Stimulated activated CD8-positive, alpha-beta memory T cell treated with anti-CD3 and anti-CD28 coated beads, Interleukin-2, amount 100 ng/mL, for 1 hour (primary cell): ENCODE measurements around the gene PAMR1.
"Not testable (repeated sequence)": the region's sequence is repeated elsewhere in the genome, so short reads cannot be mapped to it uniquely, and the experiment has no call there.

Experiments
- DNase-seq, 2 donors: peaks; one replicate each; pipeline ENCODE4 v3.0.0-alpha.2; 2020; ENCODE audit warnings: low read depth in 2 of 2

PAMR1 gene

DNA sequence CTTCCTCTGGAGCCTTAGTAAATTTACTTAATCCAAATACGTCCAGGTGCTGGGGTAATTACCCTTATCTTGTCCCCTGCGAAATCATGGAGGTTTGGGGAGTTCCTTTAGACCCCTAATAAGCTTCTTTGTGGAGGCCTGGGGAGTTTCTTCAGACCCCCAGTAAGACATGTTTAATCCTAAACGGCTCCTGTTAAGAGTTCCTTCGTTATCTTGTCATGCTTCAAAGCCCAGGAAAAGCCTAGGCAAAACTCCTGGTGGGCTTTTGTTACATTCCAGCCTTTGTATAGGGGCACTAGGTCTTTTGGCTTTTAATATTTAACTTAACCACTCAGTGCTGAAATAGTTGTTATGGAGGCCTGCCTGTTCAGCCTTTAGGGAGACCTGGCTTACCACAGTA lies 18.1 kb upstream of the PAMR1 start:
- DNase-seq: no peak

DNA sequence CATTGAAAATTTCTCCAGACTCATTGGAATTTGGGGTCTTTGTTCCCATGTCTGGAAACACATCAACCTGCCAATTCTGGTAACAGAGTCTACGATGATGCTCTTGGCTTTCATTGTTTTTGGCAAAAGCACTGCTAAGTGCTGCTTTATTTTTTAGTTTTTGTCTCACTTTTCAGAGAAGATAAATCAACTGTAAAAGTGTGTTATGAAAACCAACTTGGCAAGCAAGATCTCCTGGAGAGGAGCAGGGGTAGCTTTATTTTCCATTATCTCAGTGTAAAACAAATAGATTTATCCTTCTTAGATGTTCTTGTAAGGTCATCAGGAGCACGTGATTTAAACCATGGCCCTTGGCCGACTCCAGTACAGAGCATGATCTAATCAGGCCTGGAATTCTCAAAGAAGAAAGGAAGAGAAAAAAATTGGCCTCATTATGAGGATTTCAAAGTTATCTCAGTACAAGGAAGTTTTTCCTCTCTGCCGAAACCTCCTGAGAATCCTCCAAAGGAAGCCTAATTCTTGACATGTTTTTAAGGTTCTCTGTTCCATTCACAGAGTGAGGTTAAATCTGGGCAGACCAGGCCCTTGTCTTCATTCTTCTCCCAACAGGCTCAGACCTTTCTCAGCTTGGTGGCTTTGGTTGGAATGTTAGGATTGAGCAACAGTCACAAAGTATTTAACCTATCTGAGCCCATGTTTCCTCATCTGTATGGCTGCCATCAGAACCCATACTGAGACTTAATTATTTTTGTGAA lies 16.4 kb upstream of the PAMR1 start:
- DNase-seq: no peak

DNA sequence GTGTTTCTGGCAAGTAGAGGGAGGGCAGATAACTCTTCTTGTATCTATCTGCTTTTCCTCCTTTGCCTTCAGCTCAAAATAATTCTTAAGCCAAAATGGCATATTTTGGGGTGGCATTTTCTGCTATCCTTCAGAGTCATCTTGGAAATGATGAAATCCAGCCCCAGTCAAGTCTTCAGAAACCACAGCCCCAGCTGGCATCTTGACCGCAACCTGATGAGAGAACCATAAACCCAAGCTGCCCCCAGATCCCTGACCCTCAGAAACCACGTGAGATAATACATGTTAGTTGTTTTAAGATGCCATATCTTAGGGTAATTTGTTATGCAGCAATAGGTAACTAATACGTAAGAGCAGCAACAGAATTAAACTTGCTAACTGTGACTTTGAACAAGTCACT lies 15.1 kb upstream of the PAMR1 start:
- DNase-seq: no peak

DNA sequence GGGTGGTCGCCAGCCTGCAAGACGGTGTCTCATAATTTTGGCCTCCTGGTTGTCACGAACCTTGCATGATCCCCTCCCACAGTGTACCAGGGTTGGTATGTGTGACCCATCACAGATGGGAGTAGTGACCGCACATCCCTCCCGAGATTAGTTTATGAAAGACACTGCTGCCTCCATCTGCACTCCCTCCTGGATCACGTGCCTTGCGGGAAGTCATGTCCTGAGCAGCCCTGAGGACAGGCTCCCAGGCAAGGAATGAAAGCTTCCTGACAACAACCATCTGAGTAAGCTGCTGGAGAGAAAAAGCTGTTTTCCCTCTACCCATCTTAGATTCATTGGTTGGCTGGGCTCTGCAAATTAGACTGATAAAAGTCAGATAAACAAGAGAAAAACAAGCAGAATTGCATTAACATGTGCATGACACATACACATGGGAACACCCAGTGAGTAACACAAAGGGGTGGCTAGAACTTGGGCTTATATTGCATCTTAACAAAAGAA lies 14.4 kb upstream of the PAMR1 start:
- DNase-seq: no peak

DNA sequence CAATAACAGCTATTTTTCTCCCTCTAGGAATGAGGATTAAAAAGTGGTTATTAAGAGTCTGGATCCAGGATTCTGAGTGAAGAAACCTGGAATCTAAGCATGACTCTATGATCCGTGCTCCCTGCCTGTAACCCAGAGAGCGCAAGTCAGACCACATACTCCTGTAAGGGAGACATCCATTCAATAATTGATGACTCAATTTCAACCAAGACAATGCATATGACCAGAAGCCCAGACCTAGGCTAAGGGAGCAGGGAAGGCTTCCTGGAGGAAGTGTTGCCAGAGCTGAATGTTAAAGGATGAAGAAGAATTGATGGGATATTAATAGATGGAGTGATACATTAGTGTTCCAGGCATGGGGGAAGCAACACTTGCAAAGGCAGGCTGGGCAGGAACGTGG lies 13.8 kb upstream of the PAMR1 start:
- DNase-seq: no peak

DNA sequence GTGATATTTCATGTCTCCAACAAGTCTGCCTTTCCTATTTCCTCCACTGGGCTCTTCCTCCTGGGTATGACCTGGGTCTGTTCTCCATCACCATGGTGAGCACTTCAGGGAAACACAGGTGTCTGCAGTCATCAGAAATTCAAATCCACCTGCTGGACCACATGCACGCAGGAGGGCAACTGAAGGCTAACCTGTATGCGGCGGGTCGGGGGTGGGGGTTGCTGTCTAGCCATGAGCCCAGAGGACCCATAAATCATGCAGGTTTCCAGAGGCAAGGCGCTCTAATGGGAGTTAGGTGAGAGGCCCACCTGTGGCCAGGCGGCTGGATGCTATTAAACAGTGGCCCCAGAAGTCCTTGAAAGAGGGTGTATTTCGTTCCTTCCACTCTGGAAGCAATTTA lies 11.1 kb upstream of the PAMR1 start:
- no peak for DNase-seq

DNA sequence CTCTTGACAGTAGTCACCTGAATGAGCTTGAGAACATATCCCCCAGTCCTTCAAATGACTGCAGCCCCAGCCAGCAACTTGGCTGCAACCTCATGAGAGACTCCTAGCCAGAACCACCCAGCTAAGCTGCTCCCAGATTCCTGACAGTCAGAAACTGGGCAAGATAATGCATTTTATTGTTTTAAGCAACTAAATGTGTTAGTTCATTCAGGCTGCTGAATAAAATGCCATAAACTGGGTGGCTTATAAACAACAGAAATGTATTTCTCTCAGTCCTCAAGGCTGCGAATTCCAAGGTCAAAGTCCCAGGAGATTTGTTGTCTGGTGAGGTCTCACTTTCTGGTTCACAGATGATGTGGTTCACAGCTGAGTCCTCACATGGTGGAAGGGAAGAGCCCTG lies 5.8 kb upstream of the PAMR1 start:
- DNase-seq: no peak

DNA sequence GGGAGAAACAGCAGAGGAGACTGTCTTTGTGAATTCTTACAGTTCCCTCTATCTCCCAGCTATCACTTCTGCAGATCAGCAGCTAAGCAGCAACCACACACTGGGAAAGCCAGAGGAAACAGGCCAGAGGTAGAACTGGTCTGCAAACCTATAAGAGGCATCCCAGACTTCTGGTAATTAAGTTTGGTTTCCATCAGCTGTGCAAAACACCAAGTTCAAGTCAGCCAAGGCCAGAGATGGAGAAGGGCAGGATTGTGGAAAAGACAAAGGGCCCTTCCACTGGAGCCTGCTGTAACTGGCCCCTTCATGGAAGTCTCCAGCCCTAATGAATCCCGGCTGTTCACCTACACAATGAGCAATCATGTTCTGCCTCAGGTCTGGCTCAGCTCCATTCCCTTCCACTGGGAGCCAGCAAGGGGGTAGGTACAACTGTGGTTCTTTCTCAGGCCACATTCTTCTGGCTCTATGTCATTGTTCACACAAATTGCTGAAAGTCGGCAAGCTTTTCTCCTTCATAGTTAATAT lies 4.6 kb upstream of the PAMR1 start:
- DNase-seq: no peak

DNA sequence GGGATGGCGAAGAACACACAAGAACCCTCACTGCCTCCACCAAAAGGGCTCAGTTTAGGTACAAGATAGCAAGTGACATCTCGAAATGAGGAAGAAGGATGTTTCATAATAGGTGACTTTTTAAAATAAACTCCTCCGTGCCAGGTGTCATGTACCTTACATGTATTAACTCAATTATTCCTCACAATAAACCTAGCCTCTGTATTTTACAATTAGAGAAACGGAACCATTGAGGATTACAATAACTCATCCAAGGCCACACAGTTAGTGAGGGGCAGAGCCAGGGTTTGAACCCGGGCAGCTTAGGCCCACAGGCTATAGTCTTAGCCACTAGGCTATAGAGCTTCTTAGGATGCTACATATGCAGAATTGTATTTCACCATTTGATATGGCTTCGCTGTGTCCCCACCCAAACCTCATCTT lies 965 bp upstream of the PAMR1 start:
- no peak for DNase-seq

DNA sequence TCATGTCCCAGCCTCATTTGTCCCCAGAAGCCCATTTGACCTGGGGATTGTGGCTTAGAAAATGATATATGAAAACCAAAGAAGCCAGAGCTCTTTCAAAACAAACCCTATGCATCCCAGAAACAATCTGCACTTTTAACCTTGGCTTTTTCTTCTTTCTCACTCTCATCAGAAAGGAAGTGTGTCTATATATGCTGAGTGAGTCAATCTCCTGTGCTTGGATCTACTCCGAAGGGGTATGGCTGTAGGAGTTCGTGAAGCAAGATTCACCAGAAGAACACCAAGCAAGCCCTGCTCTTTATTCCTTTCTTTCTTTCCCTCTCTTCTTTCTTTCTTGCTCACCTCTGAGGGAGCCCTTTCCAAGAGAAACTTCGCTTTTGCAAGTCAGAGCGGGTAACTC lies 636 bp downstream of the PAMR1 start:
- no peak for DNase-seq

DNA sequence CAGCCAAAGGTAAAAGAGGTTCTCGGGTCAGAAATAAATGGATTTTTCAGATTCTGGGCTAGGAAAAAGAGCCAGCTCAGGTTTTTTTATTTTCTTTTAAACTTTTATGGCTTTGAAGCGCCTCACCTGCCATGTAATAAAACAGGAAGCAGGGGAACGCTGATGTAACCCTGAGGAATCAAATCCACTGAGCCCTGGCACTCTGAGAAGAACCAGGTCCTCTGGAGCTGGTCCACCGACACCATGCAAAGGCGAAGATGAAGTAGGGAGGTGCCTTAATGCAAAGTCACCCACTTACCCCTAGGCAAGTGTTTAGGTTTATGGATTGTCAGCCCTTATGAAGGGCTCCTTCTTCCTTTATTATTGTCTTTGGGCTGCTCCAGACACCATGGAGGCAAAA lies 1.6 kb downstream of the PAMR1 start:
- DNase-seq: no peak

DNA sequence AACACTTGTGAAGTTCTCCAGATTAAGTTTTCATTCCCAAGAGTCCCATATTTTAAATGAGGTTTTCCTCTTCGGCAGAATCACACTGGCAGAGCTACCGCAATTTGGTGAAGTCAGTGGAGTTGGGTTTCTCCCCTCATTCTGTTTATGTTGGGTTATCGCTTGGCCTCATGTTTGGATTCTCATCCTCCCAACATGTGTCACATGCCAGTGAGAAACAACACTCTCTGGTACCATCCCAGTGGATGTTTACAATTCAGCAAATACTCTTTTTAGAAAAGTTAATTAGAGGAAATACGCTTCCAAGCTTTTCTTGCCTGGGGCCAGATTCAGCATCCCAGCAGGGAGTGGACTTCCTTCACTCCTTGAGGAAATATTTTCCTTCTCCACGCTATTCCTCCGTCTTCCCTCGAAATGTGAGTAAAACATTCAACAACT lies 2.1 kb downstream of the PAMR1 start:
- no peak for DNase-seq

DNA sequence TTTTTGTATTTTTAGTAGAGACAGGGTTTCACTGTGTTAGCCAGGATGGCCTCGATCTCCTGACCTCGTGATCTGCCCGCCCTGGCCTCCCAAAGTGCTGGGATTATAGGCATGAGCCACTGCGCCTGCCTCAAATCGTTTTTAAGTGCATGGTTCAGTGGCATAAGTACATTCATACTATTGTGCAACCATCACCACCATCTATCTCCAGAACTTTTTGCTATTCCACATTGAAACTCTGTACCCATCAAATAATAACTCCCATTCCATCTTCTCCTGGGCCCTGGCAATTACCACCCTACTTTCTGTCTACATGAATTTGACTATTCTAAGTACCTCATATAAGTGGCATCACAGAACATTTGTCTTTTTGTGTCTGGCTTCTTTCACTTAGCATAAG lies 3.3 kb downstream of the PAMR1 start:
- DNase-seq: not testable (repeated sequence)

DNA sequence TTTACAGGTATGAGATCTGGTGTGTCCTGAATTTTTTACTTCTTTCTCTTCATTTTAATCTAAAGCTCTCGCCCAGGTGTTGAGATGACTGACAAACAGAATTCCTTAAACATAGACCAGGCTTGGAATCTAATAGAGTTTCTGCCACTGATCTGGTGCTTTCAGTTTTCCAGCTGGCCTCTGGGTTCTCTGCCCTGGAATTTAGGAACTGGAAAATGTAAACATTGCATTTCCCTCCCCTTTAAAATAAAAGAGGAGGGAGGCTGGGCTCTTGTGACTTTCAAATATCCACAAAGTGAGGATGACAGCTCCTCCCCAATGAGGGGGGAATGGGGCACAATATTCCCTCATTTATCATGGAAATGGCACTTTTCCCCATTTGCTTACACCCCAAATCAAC lies 5.0 kb downstream of the PAMR1 start:
- DNase-seq: no peak

DNA sequence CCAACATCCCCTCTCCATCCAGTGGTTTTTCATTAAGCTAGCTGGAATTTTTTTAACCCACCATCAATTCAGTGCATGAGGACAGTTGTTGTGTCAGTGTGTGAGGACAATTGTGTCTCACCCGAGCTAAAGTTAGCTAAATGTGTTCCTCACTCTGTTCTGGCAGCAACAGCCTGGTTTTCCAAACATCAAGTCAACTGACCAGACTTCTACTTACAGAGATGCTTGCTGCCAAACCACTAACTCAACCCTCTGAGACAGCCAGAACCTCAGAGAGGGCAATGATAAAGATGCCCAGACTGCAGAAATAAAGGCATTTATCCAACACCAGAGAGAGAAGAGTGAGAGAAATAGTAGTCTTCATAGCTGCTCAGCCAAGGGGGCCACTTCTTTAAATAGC lies 6.7 kb downstream of the PAMR1 start:
- DNase-seq: no peak

DNA sequence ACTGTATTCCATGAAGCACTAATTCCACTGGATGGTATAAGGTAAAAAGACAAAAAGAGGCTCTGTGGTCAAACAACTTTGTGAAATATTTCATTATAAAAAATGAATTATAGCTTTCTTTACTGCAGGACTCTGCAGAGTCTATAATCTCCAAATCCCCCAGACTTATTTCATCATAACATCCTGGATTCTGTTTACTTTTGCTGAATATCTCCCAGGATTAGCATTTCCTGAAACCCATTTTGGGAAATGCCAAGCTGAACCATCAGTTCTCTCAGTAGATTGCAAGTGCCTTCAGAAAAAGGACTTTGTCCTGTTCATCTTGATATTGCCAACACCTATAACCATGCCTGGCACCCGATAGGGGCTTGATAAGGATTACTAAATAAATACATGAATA lies 7.9 kb downstream of the PAMR1 start:
- no peak for DNase-seq

DNA sequence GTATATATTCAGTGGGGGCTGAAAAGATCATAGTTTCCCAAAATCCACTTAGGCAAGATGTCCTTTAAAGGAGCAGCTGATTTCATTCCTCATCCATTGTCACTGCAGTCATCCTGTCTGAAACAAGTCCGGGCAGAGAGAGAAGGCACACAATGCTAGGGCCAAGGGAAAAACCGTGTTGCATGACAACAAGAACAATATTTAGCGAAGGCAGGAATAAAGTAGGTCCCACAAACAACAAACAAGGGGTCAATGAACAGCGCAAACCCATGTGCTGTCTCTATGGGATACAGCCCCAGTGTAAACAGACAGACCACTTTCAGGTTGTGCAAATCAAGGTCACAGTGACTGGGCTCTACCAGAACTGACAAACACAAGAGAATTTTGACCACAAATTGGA lies 9.0 kb downstream of the PAMR1 start:
- DNase-seq: no peak

DNA sequence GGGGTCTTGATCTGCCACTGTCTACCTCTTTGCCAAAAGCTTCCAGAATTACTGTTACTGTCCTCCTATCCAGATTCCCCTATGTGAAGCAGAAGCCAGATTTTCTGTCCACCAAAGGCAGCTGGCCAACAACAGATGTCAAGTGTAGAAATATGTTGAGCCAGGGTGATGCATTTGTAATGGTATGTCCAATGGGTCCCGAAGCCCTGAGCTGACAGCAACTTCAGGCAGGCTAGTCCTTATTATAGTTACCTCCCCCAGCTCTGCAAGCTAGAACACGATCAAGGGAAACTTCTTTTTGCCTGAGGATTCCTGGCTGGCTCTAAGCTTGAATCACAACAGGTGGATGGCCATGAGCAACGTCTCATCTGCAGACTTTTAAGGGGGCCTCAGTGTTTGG lies 10.2 kb downstream of the PAMR1 start:
- no peak for DNase-seq

DNA sequence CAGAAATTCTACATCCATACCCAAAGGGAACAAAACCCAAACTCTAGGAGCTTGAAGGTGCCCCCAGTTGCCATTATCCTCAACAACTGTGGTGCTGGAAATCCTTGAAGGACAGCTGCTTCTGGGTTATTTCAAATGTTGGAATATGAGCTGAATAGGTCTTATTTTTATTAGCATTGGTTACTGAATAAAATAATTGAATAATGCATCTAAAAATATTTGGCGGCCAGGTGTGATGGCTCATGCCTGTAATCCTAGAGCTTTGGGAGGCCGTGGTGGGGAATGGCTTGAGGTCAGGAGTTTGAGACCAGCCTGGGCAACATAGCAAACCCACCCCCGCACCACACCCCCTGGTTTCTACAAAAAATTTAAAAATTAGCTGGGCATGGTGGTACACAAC lies 10.9 kb downstream of the PAMR1 start:
- DNase-seq: no peak

DNA sequence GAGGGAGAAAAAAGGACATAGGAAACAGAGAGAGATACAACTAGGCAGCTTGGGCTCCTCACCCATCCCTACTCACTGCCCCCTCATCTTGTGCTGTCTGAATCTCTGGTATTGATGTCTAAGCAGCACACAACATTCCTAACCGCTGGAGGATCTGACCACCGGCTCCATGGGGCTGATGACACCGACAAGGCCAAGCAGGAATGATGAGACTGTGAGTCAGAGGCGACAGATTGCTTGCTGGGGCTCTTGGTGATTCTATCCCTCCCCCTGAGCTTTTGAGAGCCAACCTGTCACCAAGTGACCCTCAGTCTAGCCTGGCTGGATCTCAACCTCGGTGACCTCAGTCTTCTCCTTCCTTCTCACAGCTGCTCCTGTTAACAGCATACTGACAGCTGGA lies 13.8 kb downstream of the PAMR1 start:
- no peak for DNase-seq

DNA sequence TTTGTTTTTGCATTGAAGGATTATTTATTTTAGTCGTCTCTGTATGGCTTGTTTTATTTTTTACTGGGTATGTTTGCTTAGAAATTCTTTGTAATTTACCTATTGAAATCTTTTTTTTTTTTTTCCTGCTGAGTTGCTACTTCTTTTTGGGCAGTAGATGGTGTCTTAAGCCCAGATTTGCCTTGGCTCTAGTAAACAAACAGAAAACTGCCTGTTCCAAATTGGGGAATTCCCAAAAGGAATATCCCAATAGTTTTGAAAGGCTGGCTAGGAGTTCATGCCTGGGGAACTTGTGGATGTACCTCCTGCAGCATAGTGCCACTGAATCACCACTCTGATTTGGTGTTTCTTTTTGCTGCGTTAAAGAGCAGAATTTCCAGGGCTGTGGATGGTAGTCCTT lies 17.7 kb downstream of the PAMR1 start:
- no peak for DNase-seq

DNA sequence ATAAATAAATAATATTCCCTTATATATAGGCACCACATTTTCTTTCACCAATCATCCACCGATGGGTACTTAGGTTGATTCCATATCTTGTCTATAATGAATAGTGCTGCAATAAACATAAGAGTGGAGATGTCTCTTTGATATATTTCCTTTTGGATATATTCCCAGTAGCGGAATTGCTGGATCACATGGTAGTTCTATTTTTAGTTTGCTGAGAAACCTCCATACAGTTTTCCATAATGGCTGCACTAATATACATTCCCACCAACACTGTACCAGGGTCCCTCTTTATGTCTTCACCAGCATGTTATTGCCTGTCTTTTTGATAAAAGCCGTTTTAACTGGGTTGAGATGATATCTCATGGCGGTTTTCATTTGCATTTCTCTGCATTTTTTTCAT lies 23.6 kb downstream of the PAMR1 start:
- DNase-seq: no peak

DNA sequence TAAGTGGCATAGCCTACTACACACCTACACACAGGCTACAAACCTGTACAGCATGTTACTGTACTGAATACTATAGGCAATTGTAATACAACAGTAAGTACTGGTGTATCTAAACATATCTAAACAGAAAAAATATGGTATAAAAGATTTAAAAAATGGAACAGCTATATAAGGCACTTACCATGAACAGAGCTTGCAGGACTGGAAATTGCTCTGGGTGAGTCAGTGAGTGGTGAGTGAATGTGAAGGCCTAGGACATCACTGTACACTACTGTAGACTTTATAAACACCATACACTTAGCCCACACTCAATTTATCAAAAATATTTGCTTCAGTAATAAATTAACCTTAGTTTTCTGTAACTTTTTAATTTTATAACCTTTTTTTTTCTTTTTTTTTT lies 24.7 kb downstream of the PAMR1 start:
- no peak for DNase-seq

DNA sequence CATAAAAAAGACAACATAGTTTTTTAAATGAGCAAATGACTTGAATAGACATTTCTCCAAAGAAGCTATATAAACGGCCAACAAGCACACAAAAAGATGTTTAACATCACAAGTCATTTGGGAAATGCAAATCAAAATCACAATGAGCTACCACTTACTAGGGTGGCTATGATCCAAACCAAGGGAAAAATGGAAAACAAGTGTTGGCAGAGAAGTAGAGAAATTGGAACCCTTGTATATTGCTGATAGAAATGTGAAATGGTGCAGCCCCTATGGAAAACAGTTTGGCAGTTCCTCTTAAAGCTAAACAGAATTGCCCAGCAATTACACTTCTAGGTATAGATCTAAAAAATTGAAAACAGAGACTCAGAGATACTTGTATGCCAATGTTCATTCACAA lies 29.0 kb downstream of the PAMR1 start:
- DNase-seq: no peak
